IPS DF 19.7 (cell line): ENCODE results near the gene NUP107.

ENCODE experiments used
- DNase-seq: peaks from one replicate; pipeline ENCODE4 v3.0.0-alpha.2; 2013; ENCODE audit warnings: low read depth, low spot score

The NUP107 gene

GRCh38 chr12:68773582-68773981 is 86.8 kb downstream of the NUP107 start:
- no peak for DNase-seq

DNA sequence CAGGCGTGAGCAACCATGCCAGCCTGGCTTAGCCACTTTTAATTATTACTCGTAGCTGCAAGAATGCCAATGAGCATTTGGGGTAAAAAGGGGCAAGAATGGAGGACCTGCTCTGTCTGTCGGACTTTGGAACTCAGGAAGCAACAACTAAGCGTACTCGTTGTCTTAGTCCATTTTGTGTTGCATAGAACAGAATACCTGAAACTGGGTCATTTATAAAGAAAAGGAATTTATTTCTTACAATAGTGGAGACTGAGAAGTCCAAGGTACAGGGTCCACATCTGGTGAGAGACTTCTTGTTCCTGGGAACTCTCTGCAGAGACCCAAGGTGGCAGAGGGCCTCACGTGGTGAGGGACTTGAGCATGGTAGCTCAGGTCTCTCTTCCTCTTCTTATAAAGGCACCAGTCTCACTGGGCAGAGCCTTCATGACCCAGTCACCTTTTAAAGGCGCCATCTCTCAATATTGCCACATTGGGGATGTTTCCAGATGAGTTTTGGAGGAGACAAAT is 88.4 kb downstream of the NUP107 start:
- no peak for DNase-seq

- DNase-seq: no peak
Observed at GRCh38 chr12:68776976-68777610, 90.3 kb downstream of the NUP107 start.

- no peak for DNase-seq
Observed at GRCh38 chr12:68779280-68779679, 92.5 kb downstream of the NUP107 start.

GRCh38 chr12:68780731-68781130 is 94.0 kb downstream of the NUP107 start:
- no peak for DNase-seq

DNA sequence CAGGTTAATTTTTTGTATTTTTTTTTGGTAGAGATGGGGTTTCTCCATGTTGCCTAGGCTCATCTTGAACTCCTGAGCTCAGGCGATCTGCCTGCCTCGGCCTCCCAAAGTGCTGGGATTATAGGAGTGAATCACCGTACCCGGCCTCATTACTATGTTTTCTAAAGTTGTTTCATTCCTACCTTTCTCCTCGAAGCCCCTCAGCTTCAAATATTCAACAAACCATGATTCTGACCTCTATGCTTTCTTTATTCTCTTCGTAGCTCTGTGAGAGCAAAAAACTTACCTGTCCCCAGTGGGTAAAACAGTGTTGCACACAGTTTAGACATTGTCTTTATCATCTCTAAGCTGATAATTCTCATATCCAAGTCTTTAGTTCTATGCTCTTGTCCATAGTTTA is 95.0 kb downstream of the NUP107 start:
- no peak for DNase-seq

- no peak for DNase-seq
Observed at GRCh38 chr12:68784015-68784414, 97.2 kb downstream of the NUP107 start.

- DNase-seq: no peak
Observed at GRCh38 chr12:68785358-68785757, 98.6 kb downstream of the NUP107 start.

- DNase-seq: no peak
Observed at GRCh38 chr12:68785823-68786222, 99.0 kb downstream of the NUP107 start.

- no peak for DNase-seq
Observed at GRCh38 chr12:68786929-68787328, 100.2 kb downstream of the NUP107 start.

- DNase-seq: no peak
Observed at GRCh38 chr12:68788554-68789143, 101.9 kb downstream of the NUP107 start.

GRCh38 chr12:68789144-68789878 is 102.5 kb downstream of the NUP107 start:
- no peak for DNase-seq

GRCh38 chr12:68790081-68790951 is 103.5 kb downstream of the NUP107 start:
- DNase-seq: no peak

- DNase-seq: no peak
Observed at GRCh38 chr12:68790952-68791234, 104.1 kb downstream of the NUP107 start.

DNA sequence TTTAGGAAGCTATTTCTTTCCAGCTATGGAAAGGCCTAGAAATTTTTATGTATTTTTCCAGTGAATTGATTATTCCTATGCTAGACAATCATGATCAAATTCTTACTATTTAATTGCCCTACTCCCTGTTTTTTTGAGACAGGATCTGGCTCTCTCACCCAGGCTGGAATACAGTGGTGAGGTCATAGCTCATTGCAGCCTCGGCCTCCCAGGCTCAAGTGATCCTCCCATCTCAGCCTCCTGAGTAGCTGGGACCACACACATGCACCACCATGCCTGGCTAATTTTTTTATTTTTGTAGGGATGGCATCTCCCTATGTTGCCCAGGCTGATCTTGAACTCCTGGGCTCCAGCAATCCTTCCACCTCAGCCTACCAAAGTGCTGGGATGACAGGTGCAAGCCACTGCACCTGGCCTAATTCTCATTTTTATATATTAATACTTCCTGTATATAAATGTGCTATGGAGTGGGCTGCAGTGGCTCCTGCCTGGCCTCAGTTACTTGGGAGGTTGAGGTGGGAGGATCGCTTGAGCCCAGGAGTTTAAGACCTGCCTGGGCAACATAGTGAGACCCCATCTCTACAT is 105.2 kb downstream of the NUP107 start:
- no peak for DNase-seq

DNA sequence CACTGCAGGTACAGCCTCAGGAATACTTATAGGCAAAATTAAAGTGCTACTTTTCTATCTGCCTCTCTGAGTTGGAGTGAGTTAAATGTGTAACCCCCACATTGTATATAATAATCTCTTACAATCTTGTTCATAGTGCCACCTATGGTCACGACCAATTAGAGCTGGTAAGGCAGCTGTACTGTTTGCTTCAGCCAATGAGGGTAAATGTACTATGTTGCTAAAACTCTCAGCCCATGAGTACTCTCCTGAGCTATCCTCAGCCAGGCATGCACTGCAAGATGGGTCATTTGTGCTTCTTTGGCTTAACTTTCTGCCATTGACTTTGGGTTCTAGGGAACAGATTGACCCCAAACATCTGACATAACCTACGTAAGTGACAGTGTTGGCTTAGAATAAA is 106.2 kb downstream of the NUP107 start:
- no peak for DNase-seq

DNA sequence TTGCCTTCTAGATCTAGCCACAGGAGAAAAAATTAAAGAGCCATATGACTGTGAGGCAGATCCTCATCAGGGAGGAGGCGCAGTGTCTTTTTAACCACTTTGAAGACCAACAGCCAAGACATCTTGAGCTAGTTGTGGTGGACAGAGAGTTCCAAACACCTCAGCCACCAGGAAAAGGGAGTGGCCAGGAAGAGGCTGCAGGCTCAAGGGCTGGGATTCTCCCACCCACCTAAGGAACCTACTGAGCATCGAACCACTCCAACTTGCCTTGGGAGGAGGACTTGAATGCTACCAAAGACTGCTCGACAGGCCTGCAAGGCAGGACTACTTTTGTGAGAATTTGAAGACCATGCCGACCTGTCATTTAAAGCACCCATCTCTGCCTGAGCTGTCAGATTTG is 106.7 kb downstream of the NUP107 start:
- DNase-seq: no peak

DNA sequence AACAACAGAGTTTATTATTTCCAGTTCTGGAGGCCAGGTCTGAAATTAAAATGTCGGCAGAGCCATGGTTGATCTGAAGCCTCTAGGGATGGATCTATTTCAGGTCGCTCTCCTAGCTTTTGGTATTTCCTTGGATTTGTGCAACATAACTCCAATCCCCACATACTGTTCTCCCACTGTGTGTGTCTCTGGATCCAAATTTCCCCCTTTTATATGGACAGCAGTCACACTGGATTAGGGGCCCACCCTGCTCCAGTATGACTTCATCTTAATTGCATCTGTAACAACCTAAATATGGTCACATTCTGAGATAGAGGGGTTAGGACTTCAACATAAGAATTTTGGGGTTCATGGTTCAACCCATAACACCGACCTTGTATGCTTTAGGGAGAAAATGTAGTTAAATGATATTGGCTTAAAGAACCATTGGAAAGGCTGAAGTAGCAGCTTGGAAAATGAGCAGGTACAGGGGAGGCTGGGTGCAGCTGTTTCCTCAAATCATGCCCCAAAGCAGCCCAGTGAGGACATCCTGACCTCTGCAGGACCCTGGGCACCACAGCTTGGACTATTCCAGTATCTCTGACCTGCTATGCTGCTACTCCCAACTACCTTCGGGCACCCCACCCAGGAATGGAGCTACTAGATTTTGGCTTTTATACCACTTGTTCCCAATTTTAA is 107.3 kb downstream of the NUP107 start:
- DNase-seq: no peak

DNA sequence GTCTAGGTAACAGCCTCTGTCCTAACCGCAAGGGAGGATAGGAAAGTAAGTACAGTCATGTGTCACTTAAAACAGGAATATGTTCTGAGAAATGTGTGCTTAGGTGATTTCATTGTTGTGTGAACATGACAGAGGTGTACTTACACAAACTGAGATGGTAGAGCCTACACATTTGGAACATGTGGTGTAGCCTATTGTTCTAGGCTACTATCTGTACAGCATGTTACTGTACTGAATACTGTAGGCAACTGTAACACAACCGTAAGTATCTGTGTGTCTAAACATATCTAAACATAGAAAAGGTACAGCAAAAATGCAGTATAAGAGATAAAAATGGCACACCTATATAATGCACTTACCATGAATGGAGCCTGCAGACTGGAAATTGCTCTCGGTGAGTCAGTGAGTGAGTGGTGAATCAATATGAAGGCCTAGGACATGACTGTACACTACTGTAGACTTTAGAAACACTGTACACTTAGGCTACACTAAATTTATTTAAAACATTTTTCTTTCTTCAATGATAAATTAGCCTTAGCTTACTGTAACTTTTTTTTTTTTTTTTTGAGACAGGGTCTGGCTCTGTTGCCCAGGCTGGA is 108.0 kb downstream of the NUP107 start:
- no peak for DNase-seq
